ENCODE data around the gene TSPEAR. TPM values are rescaled to one million over a fixed set of nuclear protein-coding genes. Genes with fewer than 3 reads are reported as not detected.

TSPEAR gene
- total RNA-seq, 6 experiments from 2014 or later, result not detected

GRCh38 chr21:44450999-44451398 is 260.4 kb downstream of the TSPEAR start:
- H3K4me3 ChIP-seq, result no peak overlapping the region
- ATAC-seq (no peak), DNase-seq (no peak)
- H3K4me1 ChIP-seq, result no peaks in the 10 kb centered on the region
- no peak overlapping the region for H3K27ac ChIP-seq
- intact Hi-C loops (cut with DNase I), result no loop called here
- TF ChIP-seq POLR2A (IDR thresholded peaks at IDR 0.05), result no peak
- TF ChIP-seq, protein P1, sequence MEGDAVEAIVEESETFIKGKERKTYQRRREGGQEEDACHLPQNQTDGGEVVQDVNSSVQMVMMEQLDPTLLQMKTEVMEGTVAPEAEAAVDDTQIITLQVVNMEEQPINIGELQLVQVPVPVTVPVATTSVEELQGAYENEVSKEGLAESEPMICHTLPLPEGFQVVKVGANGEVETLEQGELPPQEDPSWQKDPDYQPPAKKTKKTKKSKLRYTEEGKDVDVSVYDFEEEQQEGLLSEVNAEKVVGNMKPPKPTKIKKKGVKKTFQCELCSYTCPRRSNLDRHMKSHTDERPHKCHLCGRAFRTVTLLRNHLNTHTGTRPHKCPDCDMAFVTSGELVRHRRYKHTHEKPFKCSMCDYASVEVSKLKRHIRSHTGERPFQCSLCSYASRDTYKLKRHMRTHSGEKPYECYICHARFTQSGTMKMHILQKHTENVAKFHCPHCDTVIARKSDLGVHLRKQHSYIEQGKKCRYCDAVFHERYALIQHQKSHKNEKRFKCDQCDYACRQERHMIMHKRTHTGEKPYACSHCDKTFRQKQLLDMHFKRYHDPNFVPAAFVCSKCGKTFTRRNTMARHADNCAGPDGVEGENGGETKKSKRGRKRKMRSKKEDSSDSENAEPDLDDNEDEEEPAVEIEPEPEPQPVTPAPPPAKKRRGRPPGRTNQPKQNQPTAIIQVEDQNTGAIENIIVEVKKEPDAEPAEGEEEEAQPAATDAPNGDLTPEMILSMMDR (IDR thresholded peaks at IDR 0.05), result no peak
- H3K27me3 ChIP-seq, result no peaks in the 10 kb centered on the region
- 80% methylated on average over 3 of the region's 14 CpGs for WGBS (ENCODE audit: insufficient coverage, low coverage, low lambda C conversion rate, missing lambda C conversion rate)
- no peaks in the 10 kb centered on the region for H3K36me3 ChIP-seq
- no peaks in the 10 kb centered on the region for H3K9me3 ChIP-seq

DNA sequence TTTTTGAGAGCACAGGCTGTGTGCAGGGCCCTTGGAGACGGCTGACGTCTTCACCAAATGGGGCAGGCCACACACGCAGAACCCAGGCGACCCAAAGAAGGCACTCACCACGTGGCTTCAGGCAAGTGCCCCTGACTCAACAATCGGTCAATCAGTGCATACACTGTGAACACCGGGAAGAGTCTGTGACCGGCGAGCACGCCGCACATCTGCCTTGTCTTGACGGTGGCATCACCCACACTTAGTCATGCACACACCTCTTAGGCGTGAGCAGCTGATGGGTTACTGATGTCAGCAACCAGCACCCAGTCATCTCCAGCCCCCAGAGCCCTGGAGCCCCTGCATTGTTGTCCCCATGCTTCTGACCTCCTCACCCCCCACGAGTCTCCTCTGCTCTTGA is 261.0 kb downstream of the TSPEAR start:
- Histone ChIP-seq H3K36me3 (no peaks in the 10 kb centered on the region), H3K4me3 (no peak overlapping the region), H3K27me3 (no peaks in the 10 kb centered on the region), H3K27ac (no peak overlapping the region), H3K4me1 (no peaks in the 10 kb centered on the region), H3K9me3 (no peaks in the 10 kb centered on the region)
- ATAC-seq (no peak), DNase-seq (no peak)
- WGBS (ENCODE audit: insufficient coverage, low coverage, low lambda C conversion rate, missing lambda C conversion rate), result no CpG with 5 or more reads among the region's 14 CpGs
- TF ChIP-seq, protein P1 (IDR thresholded peaks at IDR 0.05), result no peak
- no peak for TF ChIP-seq POLR2A (IDR thresholded peaks at IDR 0.05)
- intact Hi-C loops (cut with DNase I), result no loop called here

- Histone ChIP-seq H3K36me3 (no peaks in the 10 kb centered on the region), H3K9me3 (no peaks in the 10 kb centered on the region), H3K27me3 (no peaks in the 10 kb centered on the region), H3K4me3 (no peak overlapping the region), H3K4me1 (no peaks in the 10 kb centered on the region), H3K27ac (no peak overlapping the region)
- TF ChIP-seq, protein P1 (IDR thresholded peaks at IDR 0.05), result no peak
- no peak for TF ChIP-seq POLR2A (IDR thresholded peaks at IDR 0.05)
- intact Hi-C loops (cut with DNase I), result loop anchor here in 1 of 2 donors (10.0 kb wide), 1 partner anchor 55 kb away; no protein-coding TSS in a partner anchor
- 77% methylated on average over 12 of the region's 28 CpGs for WGBS (ENCODE audit: insufficient coverage, low coverage, low lambda C conversion rate, missing lambda C conversion rate)
- DNase-seq (no peak), ATAC-seq (peak in 1 of 4 donors; percentile 23)
Measured at GRCh38 chr21:44449473-44450363, 261.7 kb downstream of the TSPEAR start.

GRCh38 chr21:44448651-44449131 is 262.7 kb downstream of the TSPEAR start:
- 25% methylated on average over 1 of the region's 13 CpGs for WGBS (ENCODE audit: insufficient coverage, low coverage, low lambda C conversion rate, missing lambda C conversion rate)
- DNase-seq, result peak in 1 of 3 donors; percentile 35
- TF ChIP-seq POLR2A (IDR thresholded peaks at IDR 0.05), result no peak
- TF ChIP-seq, protein P1 (IDR thresholded peaks at IDR 0.05), result no peak

More at GRCh38 chr21:44448651-44449131, 262.7 kb downstream of the TSPEAR start:
- H3K36me3 ChIP-seq, result no peaks in the 10 kb centered on the region
- intact Hi-C loops (cut with DNase I), result loop anchor here in 1 of 2 donors (10.0 kb wide), 1 partner anchor 54 kb away; no protein-coding TSS in a partner anchor
- no peak overlapping the region for H3K4me3 ChIP-seq
- no peak overlapping the region for H3K27ac ChIP-seq
- H3K27me3 ChIP-seq, result no peaks in the 10 kb centered on the region
- no peaks in the 10 kb centered on the region for H3K9me3 ChIP-seq
- ATAC-seq, result no peak
- no peaks in the 10 kb centered on the region for H3K4me1 ChIP-seq

Small RNAs within 50 kb of the gene (small RNA-seq; reads per million reads assigned to genes)
- gene KRTAP12-6P, result 0 reads per million in 2 experiments

Other genes with a start within 250 kb of the TSPEAR start
- not detected for gene KRTAP10-1, start 171.4 kb downstream of the TSPEAR start, total RNA-seq
- not detected for gene KRTAP10-2, start 160.1 kb downstream of the TSPEAR start, total RNA-seq
- gene KRTAP10-3, start 152.8 kb downstream of the TSPEAR start, total RNA-seq, result not detected
- not detected for gene KRTAP10-4, start 137.8 kb downstream of the TSPEAR start, total RNA-seq
- not detected for gene KRTAP10-5, start 131.0 kb downstream of the TSPEAR start, total RNA-seq
- not detected for gene KRTAP10-6, start 119.1 kb downstream of the TSPEAR start, total RNA-seq
- not detected for gene KRTAP10-7, start 111.0 kb downstream of the TSPEAR start, total RNA-seq
- not detected for gene KRTAP10-8, start 99.5 kb downstream of the TSPEAR start, total RNA-seq
- not detected for gene KRTAP10-9, start 84.5 kb downstream of the TSPEAR start, total RNA-seq
- not detected for gene KRTAP10-10, start 74.2 kb downstream of the TSPEAR start, total RNA-seq
- gene KRTAP10-11, start 65.2 kb downstream of the TSPEAR start, total RNA-seq, result not detected
- not detected for gene KRTAP12-4, start 56.9 kb downstream of the TSPEAR start, total RNA-seq
- not detected for gene KRTAP12-3, start 53.6 kb downstream of the TSPEAR start, total RNA-seq
- gene KRTAP12-2, start 44.6 kb downstream of the TSPEAR start, total RNA-seq, result not detected
- not detected for gene KRTAP12-1, start 29.4 kb downstream of the TSPEAR start, total RNA-seq
- not detected for gene KRTAP10-12, start 14.4 kb downstream of the TSPEAR start, total RNA-seq
- gene UBE2G2, start 90.2 kb upstream of the TSPEAR start, total RNA-seq, result 10 to 100 TPM; 41.5 to 54.6 (median 49.9) TPM
- 10 to 100 TPM; 33.4 to 41.2 (median 36.6) TPM for gene SUMO3, start 106.5 kb upstream of the TSPEAR start, total RNA-seq
- 100 to 1,000 TPM in 3 of 6 experiments, 10 to 100 TPM in 3; 54.3 to 195 (median 140) TPM for gene PTTG1IP, start 162.1 kb upstream of the TSPEAR start, total RNA-seq
- gene ITGB2, start 209.3 kb upstream of the TSPEAR start, total RNA-seq, result 10 to 100 TPM; 12.9 to 61.8 (median 36.6) TPM
- gene SLX9, start 228.5 kb upstream of the TSPEAR start, total RNA-seq, result 10 to 100 TPM; 15.0 to 27.9 (median 17.1) TPM

All from right lobe of liver (tissue), 6 donors.